ENCODE data around the gene SMYD2.
A peak's percentile ranks its signal among the peaks of the same experiment; 100 is the strongest.

Gene SMYD2

GRCh38 chr1:214303141-214303930 is 22.4 kb downstream of the SMYD2 start:
- no peak for DNase-seq (ENCODE audit: low read depth)

DNA sequence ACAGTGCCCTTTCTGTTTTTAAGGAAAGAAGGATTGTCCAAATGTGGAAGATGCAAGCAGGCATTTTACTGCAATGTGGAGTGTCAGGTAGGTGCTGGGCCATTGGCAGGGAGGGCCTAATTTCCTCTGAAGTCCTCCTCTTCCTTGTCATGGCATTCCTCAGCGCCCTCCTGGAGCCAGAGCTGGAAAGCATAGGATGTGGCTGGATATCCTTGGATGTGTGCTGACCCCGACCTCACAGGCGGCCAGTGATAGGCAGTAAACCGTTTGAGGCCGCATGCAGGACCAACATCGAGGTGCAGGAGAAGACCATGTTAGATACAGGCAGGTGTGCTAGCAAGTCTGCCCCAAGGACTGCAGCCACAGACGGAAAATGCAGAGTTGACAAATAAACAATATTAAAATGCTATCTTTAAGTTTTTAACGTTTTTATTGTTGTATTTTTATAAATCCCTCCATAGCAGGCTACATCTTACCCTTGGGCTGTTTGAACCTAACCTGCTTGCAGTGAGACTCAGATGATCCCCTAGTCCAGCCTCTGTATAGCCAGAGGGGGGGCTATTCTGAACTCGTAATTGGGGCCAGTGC is 24.3 kb downstream of the SMYD2 start:
- no peak for DNase-seq (ENCODE audit: low read depth)

- DNase-seq (ENCODE audit: low read depth), result no peak
Observed at GRCh38 chr1:214306269-214306668, 25.3 kb downstream of the SMYD2 start.

- peak; percentile 56 for DNase-seq (ENCODE audit: low read depth)
Observed at GRCh38 chr1:214310010-214310409, 29.1 kb downstream of the SMYD2 start.

- DNase-seq (ENCODE audit: low read depth), result no peak
Observed at GRCh38 chr1:214310777-214311690, 30.1 kb downstream of the SMYD2 start.

GRCh38 chr1:214312530-214313051 is 31.6 kb downstream of the SMYD2 start:
- no peak for DNase-seq (ENCODE audit: low read depth)

DNA sequence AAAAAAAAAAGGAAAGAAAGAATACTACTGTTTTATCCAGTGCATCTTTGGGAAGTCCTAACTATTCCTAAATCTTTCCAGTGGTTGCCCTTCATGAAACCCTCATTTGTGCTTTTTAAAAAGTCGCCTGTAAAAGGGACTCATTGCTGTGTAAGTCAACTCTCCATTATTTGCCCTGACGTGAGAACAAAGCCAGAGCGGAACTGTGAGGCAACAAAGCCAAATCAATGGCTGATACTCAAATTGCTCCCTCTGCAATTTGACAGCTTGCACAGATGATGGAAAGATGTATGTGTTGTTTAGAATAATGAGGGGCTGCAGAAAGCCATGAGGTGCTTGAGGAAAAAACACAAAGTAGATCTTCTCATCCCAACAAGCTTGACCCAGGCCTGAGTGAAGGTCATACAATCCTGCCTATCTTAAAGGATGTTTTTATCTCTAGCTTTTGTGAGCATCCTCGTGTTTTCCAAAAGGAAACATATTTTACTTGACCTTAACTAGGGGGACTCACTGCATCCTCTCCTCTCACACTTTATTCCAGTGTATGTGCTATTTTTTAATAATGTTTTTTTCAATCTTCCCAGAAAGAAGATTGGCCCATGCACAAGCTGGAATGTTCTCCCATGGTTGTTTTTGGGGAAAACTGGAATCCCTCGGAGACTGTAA is 33.4 kb downstream of the SMYD2 start:
- DNase-seq (ENCODE audit: low read depth), result no peak

DNA sequence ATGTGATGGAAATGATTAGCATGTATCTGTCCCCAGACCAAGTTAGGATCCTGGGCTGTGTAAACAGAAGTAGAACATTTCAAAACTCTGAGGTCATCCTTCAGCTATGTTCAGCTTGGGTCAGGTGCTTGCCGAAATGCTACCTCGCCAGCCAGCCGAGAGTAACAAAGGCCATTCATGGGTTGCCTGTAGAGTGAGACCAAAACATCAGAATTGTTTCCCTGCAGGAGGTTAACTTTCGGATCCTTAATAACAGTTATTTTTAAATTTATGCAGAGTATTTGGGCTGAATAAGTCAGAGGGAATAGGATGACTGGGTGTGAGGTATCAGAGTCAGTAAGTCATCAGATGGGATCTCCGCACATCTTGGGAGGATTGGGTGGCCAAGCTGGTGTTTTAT is 35.6 kb downstream of the SMYD2 start:
- DNase-seq (ENCODE audit: low read depth), result peak; percentile 69

DNA sequence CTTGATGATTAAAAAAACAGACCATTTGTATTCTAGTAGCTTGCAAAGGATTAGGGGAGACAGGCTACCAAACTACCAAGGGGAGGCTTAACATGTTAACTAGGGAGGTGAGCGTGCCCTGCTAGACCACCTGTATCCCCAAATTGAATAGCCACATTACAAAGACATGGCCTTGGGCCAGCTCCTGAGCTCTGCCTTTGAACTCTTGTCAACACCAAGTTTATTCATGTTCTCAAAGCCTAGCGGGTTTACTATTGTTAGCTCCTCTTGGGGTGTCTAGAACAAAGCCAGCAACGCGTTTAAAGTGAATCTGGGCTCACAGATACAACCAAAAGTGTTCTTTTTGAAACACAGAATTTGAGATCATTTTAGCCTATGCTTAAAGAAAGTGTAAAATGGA is 36.3 kb downstream of the SMYD2 start:
- DNase-seq (ENCODE audit: low read depth), result no peak

- no peak for DNase-seq (ENCODE audit: low read depth)
Observed at GRCh38 chr1:214317734-214318133, 36.8 kb downstream of the SMYD2 start.

DNA sequence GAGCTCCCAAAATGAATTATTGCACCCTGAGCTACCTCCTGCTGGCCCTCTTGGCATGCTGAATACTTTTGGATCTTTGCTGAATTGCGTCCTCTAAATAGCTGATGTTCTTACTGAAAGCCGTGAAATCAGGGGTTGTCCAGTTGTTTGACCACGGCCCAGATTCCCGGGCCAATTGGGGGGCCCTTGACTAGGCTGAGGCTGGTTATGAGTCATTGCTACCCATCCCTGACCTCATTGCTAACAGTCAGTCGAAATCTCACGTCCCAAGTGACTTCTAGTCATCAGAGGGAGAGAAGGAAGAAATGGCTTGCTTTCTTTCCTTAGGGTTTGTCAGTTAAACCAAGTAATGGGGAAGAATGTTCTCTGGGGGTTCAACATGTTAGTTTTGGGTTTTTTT is 37.4 kb downstream of the SMYD2 start:
- DNase-seq (ENCODE audit: low read depth), result no peak

DNA sequence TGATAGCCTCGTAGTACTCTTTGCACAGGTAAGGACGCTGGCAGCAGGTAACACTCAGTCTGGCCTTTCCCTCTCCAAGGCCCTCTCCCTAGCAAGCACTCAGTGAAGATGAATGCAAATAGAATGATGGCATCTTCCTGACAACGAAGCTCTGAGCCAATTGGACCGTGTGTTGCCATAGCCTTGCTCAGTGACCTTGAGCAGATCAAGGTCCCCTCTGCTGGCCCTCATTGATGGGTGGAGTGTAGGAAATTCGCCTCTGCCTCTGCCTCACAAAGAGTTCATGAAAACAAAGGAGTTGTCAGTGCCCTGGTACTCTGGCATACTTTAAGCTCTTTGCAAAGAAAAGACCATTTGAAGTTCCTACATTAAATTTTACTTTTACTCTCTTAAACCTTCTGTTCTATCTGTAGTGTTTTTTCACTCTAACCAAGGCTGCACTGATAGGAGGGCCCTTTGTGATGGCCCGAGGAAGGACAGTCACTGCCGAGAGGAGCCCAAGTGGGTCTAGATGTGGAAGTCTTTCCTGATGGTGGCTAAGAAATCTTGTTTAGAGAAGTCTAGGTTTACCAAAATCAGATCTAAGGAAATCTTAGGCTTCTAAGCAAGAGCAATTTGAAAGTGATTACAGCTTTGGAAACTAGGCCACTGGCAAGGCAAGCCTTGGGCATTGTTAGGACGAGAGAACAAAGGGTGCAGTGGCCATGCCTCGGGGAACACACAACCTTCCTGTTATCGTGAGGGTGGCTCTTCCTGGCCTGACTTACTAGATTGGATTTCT is 38.2 kb downstream of the SMYD2 start:
- DNase-seq (ENCODE audit: low read depth), result no peak

GRCh38 chr1:214319938-214320337 is 39.0 kb downstream of the SMYD2 start:
- no peak for DNase-seq (ENCODE audit: low read depth)

DNA sequence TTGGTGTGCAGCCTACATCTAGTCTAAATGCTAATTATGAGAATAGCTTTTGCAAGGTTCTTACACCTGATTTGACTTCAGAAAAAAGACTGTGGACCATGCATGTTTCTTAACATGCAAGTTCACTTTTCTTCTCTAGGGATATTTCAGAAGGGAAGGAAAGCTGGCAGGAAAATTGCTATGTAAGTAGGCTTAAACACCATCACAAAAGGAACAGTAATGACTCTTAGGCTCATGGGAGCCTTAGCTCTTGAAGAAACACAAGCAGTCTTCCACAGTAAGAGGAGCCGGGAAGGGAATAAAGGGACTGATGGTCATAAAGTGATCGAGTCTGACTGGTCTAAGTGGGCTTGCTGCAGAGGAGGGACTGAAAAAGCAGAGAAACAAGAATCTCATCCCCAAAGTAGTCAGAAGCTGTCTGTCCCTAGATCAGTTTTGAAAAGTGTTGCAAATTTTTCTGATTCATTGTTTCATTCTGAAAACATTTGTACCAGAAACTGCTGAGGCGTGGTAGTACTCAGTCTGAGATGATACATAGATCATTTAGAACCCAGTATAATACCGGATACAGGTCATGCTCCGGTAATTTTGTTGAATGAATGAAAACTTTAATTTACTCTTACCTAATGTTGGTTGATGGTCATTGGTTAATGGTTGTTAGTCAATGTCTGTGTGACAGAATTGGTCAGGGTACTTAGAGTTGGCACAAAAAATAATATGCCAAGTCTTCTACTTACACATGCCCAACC is 40.9 kb downstream of the SMYD2 start:
- no peak for DNase-seq (ENCODE audit: low read depth)

DNA sequence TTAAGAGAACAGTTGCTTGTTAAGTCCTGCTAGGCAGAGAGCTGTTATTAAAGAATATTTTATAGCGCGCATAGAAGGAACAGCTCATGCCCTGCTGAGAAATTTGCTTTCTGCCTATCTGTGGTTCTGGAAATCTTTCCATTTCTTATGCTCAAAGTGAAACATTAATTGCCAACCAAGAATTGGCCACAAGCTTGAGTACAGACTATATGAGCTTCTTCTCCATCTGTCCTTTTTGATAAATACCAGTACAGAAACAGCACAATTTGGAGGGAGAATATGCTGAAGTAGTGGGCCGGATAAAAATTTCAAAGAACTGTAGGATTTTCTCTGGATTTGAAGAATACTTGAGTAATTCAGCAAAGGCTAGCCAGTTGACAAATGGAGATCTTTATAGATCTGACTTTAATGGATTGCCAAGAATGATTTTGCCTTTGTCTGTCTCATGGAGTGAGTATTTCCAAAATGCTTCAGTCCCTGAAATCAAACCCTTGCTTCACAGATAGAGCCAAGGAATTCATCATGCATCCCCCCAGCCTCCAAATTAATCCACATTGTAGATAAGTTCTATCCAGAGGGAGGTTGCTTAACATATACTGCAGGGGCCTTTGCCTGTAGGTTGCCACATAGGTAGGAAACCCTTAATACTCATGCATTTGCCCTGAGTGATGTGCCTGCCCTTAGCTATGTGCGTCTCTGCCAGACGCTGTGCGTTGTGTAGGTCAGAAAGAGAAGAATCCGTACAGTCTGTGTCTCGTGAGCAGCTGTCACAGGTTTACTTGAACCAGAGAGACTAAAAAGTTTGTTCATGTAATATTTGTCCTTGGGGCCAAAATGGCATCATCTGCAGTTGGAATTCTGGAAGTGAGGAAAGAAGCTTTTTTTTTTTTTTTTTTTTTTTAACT is 44.2 kb downstream of the SMYD2 start:
- DNase-seq (ENCODE audit: low read depth), result no peak

DNA sequence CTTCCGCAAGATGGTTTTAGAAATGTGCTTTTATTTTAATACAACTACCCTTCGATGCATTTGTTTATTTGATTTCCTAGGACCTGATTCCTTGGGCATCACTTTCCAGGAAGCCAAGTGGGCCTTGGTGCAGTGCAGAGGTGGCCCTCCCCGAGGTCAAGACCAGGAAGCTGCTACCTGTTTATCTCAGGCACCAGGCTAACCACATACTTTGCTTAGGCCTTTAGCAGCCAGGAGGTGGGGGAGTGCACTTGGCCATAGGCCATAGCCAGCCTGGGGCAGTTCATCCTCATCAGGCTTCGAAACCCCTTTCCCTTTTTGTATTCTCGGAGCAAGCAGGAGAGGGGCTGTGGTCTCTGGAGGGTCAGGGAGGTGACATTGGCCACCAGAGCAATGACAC is 45.4 kb downstream of the SMYD2 start:
- no peak for DNase-seq (ENCODE audit: low read depth)

DNA sequence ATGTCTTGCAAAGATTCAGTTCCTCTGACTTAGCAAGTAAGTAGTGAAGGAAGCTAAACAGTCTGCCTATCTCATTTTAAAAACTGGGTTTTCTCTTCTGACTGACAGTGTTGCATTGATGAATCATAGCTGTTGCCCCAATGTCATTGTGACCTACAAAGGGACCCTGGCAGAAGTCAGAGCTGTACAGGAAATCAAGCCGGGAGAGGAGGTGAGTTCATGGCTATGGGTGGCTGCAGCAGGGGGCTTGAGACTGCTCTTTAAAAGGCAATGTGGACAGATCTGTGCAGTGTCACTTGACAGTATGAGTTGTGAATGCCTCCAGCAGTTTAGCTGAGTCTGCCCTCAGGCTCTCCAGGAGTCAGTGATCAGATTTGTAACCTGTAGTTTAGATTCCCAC is 46.6 kb downstream of the SMYD2 start:
- DNase-seq (ENCODE audit: low read depth), result no peak

GRCh38 chr1:214328770-214329469 is 48.0 kb downstream of the SMYD2 start:
- peak; percentile 77 for DNase-seq (ENCODE audit: low read depth)

Data from iris pigment epithelial cell (primary cell).